Endodermal cell (in vitro differentiated cells): Measurements from ENCODE around the gene IGFBP5. TPM values are rescaled to one million over a fixed set of nuclear protein-coding genes. Genes with fewer than 3 reads are reported as not detected.

Experiments
- DNase-seq: peaks from one replicate; pipeline ENCODE4 v3.0.0-alpha.2; 2017
- H3K27ac ChIP-seq: 2 replicates; pipeline ENCODE4 v1.5.1; 2013; ENCODE audit warnings: mild to moderate bottlenecking, low read depth, low read length, moderate library complexity
- H3K27me3 ChIP-seq: 2 replicates; pipeline ENCODE4 v1.6.1; 2013; ENCODE audit warnings: mild to moderate bottlenecking, low read length, moderate library complexity; ENCODE audit not compliant: insufficient read depth, control insufficient read depth, poor library complexity, severe bottlenecking
- H3K36me3 ChIP-seq: 2 replicates; pipeline ENCODE4 v1.7.0; 2013; ENCODE audit warnings: mild to moderate bottlenecking, low read length, moderate library complexity; ENCODE audit not compliant: control insufficient read depth, insufficient read depth
- H3K4me1 ChIP-seq: one replicate; pipeline ENCODE4 v1.7.0; 2013; ENCODE audit warnings: low read length; ENCODE audit not compliant: control insufficient read depth, insufficient read depth
- H3K4me3 ChIP-seq: 2 replicates; pipeline ENCODE4 v1.5.1; 2013; ENCODE audit warnings: mild to moderate bottlenecking, low read length, moderate library complexity
- H3K9ac ChIP-seq: 2 replicates; pipeline ENCODE4 v1.6.1; 2013; ENCODE audit warnings: mild to moderate bottlenecking, low read length, moderate library complexity; ENCODE audit not compliant: poor library complexity, severe bottlenecking; ENCODE audit errors: extremely low read depth
- H3K9me3 ChIP-seq: 2 replicates; pipeline ENCODE4 v1.6.1; 2013; ENCODE audit warnings: mild to moderate bottlenecking, low read length, moderate library complexity; ENCODE audit not compliant: control insufficient read depth
- H3K27ac Mint-ChIP-seq: 2 replicates; pipeline ENCODE4 v1.8.0; 2020; ENCODE audit warnings: mixed read lengths
- H3K27me3 Mint-ChIP-seq: 2 replicates; pipeline ENCODE4 v1.8.0; 2021; ENCODE audit warnings: mild to moderate bottlenecking, mixed read lengths; ENCODE audit not compliant: insufficient read depth
- H3K36me3 Mint-ChIP-seq: 2 replicates; pipeline ENCODE4 v1.8.0; 2020; ENCODE audit warnings: low read depth, mixed read lengths
- H3K4me1 Mint-ChIP-seq: 2 replicates; pipeline ENCODE4 v1.8.0; 2020; ENCODE audit warnings: mixed read lengths
- H3K4me3 Mint-ChIP-seq: 2 replicates; pipeline ENCODE4 v1.8.0; 2020; ENCODE audit warnings: mild to moderate bottlenecking, moderate library complexity, mixed read lengths
- H3K9me3 Mint-ChIP-seq: 2 replicates; pipeline ENCODE4 v1.8.0; 2020; ENCODE audit warnings: mild to moderate bottlenecking, mixed read lengths
- WGBS, 2 experiments: methylation state at CpG; one replicate each; pipeline versions ENCODE4 v1.1.5 to v1.1.7; 2013; ENCODE audit warnings: missing lambda C conversion rate in 2 of 2, mixed read lengths in 1 of 2; ENCODE audit not compliant: insufficient coverage in 1 of 2, insufficient read length in 1 of 2; 5-methylcytosine and 5-hydroxymethylcytosine counted together
- total RNA-seq, 2 donors: library from RNA; stranded (reverse); fragmentation: NEBNext Ultra II Directional in 1 of 2; extraction: Animal tissue kit (Norgen Biotek cat#: 25700) in 1 of 2; gene quantifications; 2 replicates in 1 of 2; 3 replicates in 1 of 2; pipeline ENCODE4 v1.2.1, GENCODE V29; 2021
- TF ChIP-seq, protein P1 (sequence below): fragments of 200-600 bp; sonication (generic); conservative IDR thresholded peaks from 2 replicates; pipeline ENCODE4 v1.5.0; 2021; ENCODE audit warnings: antibody characterized with exemption, mild to moderate bottlenecking

IGFBP5 gene
- total RNA-seq, 2 donors from 2014 or later = 3.6 to 8.9 TPM

- Histone ChIP-seq H3K27me3 (no peaks in the 10 kb centered on the region), H3K4me3 (no peak overlapping the region), H3K27ac (no peak overlapping the region), H3K9me3 (no peaks in the 10 kb centered on the region), H3K4me1 (no peaks in the 10 kb centered on the region), H3K36me3 (no peaks in the 10 kb centered on the region), H3K9ac (no peak overlapping the region)
- Mint-ChIP-seq H3K27ac (no peak overlapping the region), H3K9me3 (no peaks in the 10 kb centered on the region), H3K36me3 (no peaks in the 10 kb centered on the region), H3K4me3 (no peak overlapping the region), H3K4me1 (no peaks in the 10 kb centered on the region), H3K27me3 (peaks cover 12% of the 10 kb centered on the region)
- TF ChIP-seq, protein P1, sequence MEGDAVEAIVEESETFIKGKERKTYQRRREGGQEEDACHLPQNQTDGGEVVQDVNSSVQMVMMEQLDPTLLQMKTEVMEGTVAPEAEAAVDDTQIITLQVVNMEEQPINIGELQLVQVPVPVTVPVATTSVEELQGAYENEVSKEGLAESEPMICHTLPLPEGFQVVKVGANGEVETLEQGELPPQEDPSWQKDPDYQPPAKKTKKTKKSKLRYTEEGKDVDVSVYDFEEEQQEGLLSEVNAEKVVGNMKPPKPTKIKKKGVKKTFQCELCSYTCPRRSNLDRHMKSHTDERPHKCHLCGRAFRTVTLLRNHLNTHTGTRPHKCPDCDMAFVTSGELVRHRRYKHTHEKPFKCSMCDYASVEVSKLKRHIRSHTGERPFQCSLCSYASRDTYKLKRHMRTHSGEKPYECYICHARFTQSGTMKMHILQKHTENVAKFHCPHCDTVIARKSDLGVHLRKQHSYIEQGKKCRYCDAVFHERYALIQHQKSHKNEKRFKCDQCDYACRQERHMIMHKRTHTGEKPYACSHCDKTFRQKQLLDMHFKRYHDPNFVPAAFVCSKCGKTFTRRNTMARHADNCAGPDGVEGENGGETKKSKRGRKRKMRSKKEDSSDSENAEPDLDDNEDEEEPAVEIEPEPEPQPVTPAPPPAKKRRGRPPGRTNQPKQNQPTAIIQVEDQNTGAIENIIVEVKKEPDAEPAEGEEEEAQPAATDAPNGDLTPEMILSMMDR = no peak
- 94 to 95% methylated on average over 10 to 14 of the region's 14 CpGs for WGBS, 2 experiments
- no peak for DNase-seq
These were observed 20.1 kb upstream of the IGFBP5 start for GRCh38 chr2:216715402-216715974.

- no peak overlapping the region for H3K9ac ChIP-seq
- TF ChIP-seq, protein P1 = no peak
- no peaks in the 10 kb centered on the region for H3K27me3 ChIP-seq
- Mint-ChIP-seq H3K9me3 (peaks cover 3% of the 10 kb centered on the region), H3K27ac (no peak overlapping the region), H3K4me3 (no peak overlapping the region), H3K4me1 (no peaks in the 10 kb centered on the region), H3K27me3 (peaks cover 12% of the 10 kb centered on the region), H3K36me3 (no peaks in the 10 kb centered on the region)
- no peak overlapping the region for H3K27ac ChIP-seq
- H3K36me3 ChIP-seq = no peaks in the 10 kb centered on the region
- no peaks in the 10 kb centered on the region for H3K4me1 ChIP-seq
- 77 to 100% methylated on average over 1 to 3 of the region's 3 CpGs for WGBS, 2 experiments
- H3K9me3 ChIP-seq = no peaks in the 10 kb centered on the region
- no peak overlapping the region for H3K4me3 ChIP-seq
- DNase-seq = no peak
These were observed 19.0 kb upstream of the IGFBP5 start for GRCh38 chr2:216714376-216714775.

DNA sequence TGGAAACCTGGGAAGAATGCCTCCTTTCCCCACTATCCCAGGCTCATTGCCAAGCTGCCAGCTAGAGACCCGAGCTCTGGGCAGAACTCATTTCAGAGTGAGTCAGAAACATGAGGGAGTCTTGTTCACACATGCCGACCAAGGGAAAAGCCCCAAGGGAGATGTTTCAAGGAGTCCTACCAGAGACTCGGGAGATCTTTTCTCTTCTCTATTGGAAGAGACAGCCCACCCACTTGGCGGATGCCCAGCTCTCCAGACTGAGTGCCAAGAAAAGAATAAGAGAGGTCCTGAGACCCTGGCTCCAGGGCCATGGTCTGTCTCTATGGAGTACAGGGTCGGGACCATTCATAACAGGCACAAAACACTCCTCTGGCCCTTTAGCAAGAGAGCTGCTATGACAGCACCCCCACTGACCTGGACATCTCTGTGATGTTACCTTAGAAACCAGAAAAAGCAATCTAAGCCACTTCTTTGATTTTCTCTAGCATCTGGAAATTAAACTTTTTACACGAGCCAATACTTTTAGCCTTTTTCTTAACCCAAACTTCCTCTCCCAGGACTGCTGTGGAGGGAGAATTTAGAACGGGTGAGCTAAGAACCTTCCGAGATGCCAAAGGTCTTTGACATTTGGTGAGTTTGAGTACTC lies 18.5 kb upstream of the IGFBP5 start:
- H3K27ac Mint-ChIP-seq = no peak overlapping the region
- WGBS, 2 experiments = 91 to 96% methylated on average over 5 to 8 of the region's 8 CpGs
- no peak overlapping the region for H3K9ac ChIP-seq
- TF ChIP-seq, protein P1 = no peak
- H3K27me3 Mint-ChIP-seq = peaks cover 12% of the 10 kb centered on the region
- no peaks in the 10 kb centered on the region for H3K36me3 Mint-ChIP-seq
- no peaks in the 10 kb centered on the region for H3K4me1 Mint-ChIP-seq
- H3K4me3 ChIP-seq = no peak overlapping the region
- no peak overlapping the region for H3K4me3 Mint-ChIP-seq
- no peak for DNase-seq
- no peaks in the 10 kb centered on the region for H3K4me1 ChIP-seq
- peaks cover 5% of the 10 kb centered on the region for H3K9me3 Mint-ChIP-seq
- no peak overlapping the region for H3K27ac ChIP-seq
- no peaks in the 10 kb centered on the region for H3K27me3 ChIP-seq
- H3K36me3 ChIP-seq = no peaks in the 10 kb centered on the region
- H3K9me3 ChIP-seq = no peaks in the 10 kb centered on the region
